ENCODE measurements around the gene RND2. TPM values are rescaled to one million over a fixed set of nuclear protein-coding genes. Genes with fewer than 3 reads are reported as not detected.

The RND2 gene
- total and polyA plus RNA-seq, 3 donors from 2014 or later: 15.7 to 48.7 (median 33.1) TPM

DNA sequence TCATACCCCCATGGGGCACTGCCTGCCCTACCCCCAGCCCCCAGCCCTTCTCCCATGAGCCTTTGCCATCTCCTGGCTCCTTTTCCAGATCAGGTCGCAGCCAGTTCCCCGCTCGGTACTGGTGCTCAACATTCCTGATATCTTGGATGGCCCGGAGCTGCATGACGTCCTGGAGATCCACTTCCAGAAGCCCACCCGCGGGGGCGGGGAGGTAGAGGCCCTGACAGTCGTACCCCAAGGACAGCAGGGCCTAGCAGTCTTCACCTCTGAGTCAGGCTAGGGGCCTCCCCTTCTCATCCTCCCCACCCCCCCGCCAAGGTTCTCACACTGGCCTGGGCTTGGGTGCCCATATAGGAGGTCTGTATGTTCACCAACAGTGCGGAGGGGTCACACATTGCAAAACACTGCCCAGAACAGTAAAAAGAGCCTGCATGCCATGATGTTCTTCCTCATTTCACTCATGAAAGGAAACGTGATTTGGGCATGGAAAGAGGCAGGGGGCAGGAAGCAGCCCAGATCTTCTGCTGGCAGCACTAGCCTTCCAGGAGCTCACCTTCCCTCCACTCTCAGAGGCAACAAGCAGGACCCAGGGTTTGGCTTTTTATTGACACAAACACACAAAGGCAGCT, 10.9 kb upstream of the RND2 start:
- TF ChIP-seq CTCF (IDR thresholded peaks at IDR 0.05) (no peak), POLR2A (IDR thresholded peaks at IDR 0.05) (no peak)
- H3K9me3 ChIP-seq: no peaks in the 10 kb centered on the region
- H3K36me3 ChIP-seq (ENCODE audit: low read depth, missing control alignments): no peaks in the 10 kb centered on the region
- no peak overlapping the region for H3K4me3 ChIP-seq
- H3K27ac ChIP-seq: no peak overlapping the region
- intact Hi-C loops (cut with DNase I; ENCODE audit: low total_unique reads): no loop called here
- peaks cover 57% of the 10 kb centered on the region for H3K4me1 ChIP-seq
- 60 to 77% methylated on average over 11 to 12 of the region's 12 CpGs for WGBS, 2 donors
- no peak for DNase-seq
- no peaks in the 10 kb centered on the region for H3K27me3 ChIP-seq

GRCh38 chr17:43014649-43015542, 10.1 kb upstream of the RND2 start:
- no peak for DNase-seq
- H3K27me3 ChIP-seq: no peaks in the 10 kb centered on the region
- H3K36me3 ChIP-seq (ENCODE audit: low read depth, missing control alignments): no peaks in the 10 kb centered on the region
- H3K27ac ChIP-seq: peak overlapping the region; percentile 18 to 65
- H3K4me3 ChIP-seq: no peak overlapping the region
- TF ChIP-seq CTCF (IDR thresholded peaks at IDR 0.05) (no peak), POLR2A (IDR thresholded peaks at IDR 0.05) (no peak)
- H3K9me3 ChIP-seq: no peaks in the 10 kb centered on the region
- 60 to 69% methylated on average over 8 of the region's 8 CpGs for WGBS, 2 donors
- peaks cover 64% of the 10 kb centered on the region for H3K4me1 ChIP-seq
- intact Hi-C loops (cut with DNase I; ENCODE audit: low total_unique reads): no loop called here

DNA sequence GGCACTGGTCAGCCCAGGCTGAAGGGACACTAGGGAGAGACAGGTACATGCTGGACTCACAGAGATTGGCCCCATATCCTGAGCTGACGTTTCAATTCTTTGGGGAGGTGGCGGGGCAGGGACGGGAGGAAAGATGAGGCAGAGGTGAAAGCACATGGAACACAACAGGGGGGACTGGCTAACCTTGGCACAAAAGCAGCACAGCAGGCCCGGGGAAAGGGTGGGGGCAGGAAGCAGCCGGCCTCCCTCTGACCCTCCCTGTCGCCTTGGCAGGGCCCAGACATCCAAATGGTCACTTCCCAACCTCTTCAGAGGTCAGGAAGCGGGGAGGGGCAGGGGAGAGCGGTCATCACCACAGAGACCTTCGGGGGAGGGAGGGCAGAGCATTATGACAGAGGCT, 9.5 kb upstream of the RND2 start:
- no peak for DNase-seq
- H3K27me3 ChIP-seq: no peaks in the 10 kb centered on the region
- TF ChIP-seq POLR2A (IDR thresholded peaks at IDR 0.05): no peak
- TF ChIP-seq CTCF (IDR thresholded peaks at IDR 0.05): no peak
- H3K4me1 ChIP-seq: peaks cover 63% of the 10 kb centered on the region
- H3K9me3 ChIP-seq: no peaks in the 10 kb centered on the region
- 33 to 49% methylated on average over 9 of the region's 9 CpGs for WGBS, 2 donors
- intact Hi-C loops (cut with DNase I; ENCODE audit: low total_unique reads): no loop called here
- peak overlapping the region; percentile 18 to 65 for H3K27ac ChIP-seq
- no peaks in the 10 kb centered on the region for H3K36me3 ChIP-seq (ENCODE audit: low read depth, missing control alignments)
- no peak overlapping the region for H3K4me3 ChIP-seq

DNA sequence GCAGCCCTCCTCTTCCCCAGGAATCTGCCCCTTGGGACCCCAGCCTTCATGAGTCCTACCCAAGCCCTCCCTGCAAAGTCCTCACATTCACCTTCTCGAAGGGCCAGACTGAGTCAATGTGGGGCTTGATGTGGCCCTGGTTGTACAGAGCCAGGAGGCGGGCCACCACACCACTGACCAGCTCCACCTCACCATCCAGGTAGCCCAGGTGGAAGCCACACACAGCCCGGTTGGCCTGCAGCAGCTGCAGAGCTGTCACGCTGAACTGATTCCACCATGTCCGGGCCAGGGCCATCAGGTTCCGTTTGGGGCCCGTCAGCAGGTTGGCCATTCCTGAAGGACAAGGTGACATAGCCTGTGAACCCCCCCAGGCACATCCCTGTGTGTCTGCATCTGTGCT, 8.8 kb upstream of the RND2 start:
- Histone ChIP-seq H3K27ac (peak overlapping the region in 1 of 2 donors; percentile 65), H3K9me3 (no peaks in the 10 kb centered on the region), H3K4me1 (peaks cover 57% of the 10 kb centered on the region), H3K27me3 (no peaks in the 10 kb centered on the region), H3K36me3 (ENCODE audit: low read depth, missing control alignments) (no peaks in the 10 kb centered on the region), H3K4me3 (no peak overlapping the region)
- TF ChIP-seq POLR2A (IDR thresholded peaks at IDR 0.05): no peak
- no peak for TF ChIP-seq CTCF (IDR thresholded peaks at IDR 0.05)
- no peak for DNase-seq
- intact Hi-C loops (cut with DNase I; ENCODE audit: low total_unique reads): no loop called here
- WGBS, 2 donors: 70 to 93% methylated on average over 2 to 7 of the region's 7 CpGs

All from testis (tissue), 3 donors.